Esophagus mucosa (tissue), 1 donor: ENCODE data around the gene PRKAB1. TPM values are rescaled to one million over a fixed set of nuclear protein-coding genes. Genes with fewer than 3 reads are reported as not detected.
"Not testable (repeated sequence)": the region's sequence is repeated elsewhere in the genome, so short reads cannot be mapped to it uniquely, and the experiment has no call there.

ENCODE experiments used
- ATAC-seq: fragments of 200-7000 bp; cut with Tn5 transposase; one replicate; pipeline ENCODE4 v1.9.1; 2020
- total RNA-seq: library from RNA; stranded (reverse); gene quantifications from one replicate; pipeline ENCODE4 v1.2.4, GENCODE V29; 2023
- donor health status: DM: yes; HTN: yes; CAD: no.

Gene PRKAB1, protein sequence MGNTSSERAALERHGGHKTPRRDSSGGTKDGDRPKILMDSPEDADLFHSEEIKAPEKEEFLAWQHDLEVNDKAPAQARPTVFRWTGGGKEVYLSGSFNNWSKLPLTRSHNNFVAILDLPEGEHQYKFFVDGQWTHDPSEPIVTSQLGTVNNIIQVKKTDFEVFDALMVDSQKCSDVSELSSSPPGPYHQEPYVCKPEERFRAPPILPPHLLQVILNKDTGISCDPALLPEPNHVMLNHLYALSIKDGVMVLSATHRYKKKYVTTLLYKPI
- 26.8 TPM for total RNA-seq

DNA sequence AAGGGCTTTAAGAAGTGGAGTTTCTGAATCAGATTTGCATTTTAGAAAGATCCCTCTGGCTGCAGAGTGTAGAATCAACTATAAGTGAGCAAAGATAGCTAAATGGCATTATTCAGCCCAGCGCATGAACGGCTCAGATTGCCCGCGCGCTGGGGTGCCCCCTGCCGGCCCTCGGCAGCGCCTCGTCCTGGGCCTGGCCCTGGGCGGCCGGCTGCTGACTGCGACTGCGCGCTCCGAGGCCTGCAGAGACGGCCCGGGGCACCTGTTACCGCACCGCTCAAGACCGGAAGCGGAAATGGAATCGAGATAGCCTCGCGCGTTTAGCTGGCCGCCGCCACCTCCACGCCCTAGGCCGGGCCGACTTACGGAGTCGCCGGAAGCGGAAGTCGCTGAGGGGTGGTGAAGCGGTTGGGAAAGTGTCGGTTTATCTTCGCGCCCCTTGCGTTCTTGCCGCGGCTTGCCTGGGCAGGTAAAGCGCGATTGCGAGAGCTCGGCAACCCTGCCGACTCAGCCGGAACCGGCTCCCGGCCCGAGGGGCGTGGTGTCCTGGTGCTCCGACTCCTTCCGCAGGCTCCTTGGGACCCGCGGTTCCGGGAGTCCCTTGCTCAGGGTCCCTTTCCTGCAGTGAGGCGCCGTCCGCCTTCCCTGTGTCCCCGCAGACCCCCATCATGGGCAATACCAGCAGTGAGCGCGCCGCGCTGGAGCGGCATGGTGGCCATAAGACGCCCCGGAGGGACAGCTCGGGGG, at the start of gene PRKAB1:
PRKAB1 (plus strand) TSS at position 557 of the 747 bp plus-strand sequence; CDS start at position 669, 112 bp downstream.
- peak; percentile 95 for ATAC-seq

GRCh38 chr12:119618328-119618896, 49.5 kb upstream of the PRKAB1 start:
- ATAC-seq, result not testable (repeated sequence)

- no peak for ATAC-seq
Measured at GRCh38 chr12:119620490-119620889, 47.4 kb upstream of the PRKAB1 start.

- no peak for ATAC-seq
Measured at GRCh38 chr12:119621878-119622277, 46.1 kb upstream of the PRKAB1 start.

DNA sequence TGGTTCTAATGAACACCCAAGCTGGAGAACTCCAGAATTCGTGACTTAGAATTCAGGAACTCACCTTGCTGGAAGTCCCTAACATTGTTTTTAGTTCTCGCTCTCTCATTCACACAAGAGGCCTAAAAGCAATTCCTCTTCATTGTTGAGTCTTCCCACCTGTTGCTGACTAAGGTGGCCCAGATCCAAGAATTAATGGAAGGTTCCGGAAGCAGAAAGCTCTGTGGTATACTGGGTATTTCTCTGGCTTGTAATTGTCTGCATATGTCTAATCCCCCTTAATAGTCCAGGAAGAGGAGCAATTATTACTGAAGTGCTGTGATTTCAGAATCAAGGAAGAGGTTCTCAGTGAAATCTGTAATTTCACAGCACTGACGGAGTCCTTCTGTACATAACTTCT, 43.0 kb upstream of the PRKAB1 start:
- no peak for ATAC-seq

DNA sequence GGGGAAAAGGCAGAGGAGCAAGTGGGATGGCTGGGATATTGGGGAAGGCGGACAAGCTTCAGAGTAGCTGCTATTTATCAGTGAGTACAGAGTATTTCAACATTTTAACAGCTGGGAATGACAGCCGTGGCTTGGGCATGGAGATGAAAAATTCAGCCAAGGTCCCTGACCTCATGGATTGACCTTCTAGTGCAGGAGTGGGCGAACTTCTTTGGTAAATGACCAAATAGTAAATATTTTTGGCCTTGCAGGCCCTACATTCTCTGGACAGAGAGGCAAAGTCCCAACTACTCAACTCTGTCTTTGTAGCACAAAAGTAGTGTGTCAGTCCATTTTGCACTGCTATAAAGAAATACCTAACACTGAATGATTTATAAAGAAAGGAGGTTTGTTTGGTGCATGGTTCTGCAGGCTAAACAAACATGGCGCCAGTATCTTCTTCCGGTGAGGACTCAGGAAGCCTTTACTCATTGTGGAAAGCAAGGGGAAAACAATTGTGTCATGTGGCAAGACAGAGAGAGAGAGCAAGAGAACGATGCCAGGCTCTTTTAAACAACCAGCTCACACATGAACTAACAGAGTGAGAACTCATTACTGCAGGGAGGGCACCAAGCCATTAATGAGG, 40.8 kb upstream of the PRKAB1 start:
- no peak for ATAC-seq

DNA sequence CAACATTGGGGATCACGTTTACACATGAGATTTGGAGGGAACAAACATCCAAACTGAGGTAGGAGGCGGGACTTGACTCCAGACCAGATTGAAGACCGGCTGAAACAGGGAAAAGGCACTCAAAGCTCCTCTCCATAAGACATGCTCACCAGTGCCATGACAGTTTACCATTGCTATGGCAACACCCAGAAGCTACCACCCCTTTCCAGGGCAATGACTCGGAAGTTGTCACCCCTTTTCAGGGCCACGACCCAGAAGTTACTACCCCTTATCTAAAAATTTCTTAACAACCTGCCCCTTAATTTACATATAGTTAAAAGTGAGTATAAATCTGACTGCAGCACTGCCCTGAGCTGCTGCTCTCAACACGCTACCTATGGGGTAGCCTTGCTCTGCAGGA, 40.2 kb upstream of the PRKAB1 start:
- no peak for ATAC-seq

- no peak for ATAC-seq
Measured at GRCh38 chr12:119630223-119630780, 37.6 kb upstream of the PRKAB1 start.

DNA sequence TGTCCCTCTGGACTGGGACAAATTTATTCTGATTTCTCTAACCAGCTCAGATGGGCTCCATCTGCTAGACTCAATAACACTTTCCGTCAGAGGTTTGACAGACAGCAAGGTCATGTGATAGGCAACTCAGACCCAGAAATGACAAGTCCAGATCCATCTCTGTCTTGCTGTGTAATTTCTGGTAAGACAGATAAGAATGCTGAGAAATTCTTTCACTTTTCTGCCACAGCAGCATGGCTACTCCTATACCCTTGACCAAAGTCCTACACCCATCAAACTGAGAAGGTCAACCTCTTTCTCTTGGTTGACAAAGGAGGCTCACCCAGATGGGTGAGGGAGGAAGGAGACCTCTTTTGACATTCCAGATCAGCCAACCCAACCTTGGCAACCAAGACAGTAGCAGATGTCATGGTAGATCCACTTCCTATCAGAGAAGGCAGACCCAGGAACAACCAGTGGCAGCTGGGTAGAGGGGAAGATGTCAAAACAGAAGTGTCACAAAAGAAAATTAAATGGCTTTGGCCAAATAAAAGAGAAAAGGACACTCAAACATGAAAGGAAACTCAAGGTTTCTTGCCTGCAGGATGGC, 36.9 kb upstream of the PRKAB1 start:
- no peak for ATAC-seq

GRCh38 chr12:119631930-119632678, 35.8 kb upstream of the PRKAB1 start:
- ATAC-seq, result no peak

DNA sequence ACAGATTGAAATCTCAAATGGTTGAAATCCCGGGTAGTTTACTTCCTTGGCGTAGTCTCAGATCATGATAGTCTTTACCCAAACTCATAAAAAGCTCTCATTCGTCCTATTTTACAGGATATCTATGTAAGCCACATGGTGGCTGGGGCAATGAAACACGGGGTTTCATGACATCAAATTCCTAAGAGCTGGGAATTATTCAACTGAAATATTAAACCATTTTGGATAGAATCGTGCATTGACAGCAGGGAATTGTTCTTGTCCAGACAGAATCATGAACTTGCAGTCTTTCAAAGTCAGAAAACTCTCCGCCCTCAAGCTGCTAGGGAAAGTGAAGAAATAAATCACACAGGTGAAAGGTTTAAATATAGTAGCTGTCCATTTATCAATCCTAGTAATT, 33.2 kb upstream of the PRKAB1 start:
- no peak for ATAC-seq

DNA sequence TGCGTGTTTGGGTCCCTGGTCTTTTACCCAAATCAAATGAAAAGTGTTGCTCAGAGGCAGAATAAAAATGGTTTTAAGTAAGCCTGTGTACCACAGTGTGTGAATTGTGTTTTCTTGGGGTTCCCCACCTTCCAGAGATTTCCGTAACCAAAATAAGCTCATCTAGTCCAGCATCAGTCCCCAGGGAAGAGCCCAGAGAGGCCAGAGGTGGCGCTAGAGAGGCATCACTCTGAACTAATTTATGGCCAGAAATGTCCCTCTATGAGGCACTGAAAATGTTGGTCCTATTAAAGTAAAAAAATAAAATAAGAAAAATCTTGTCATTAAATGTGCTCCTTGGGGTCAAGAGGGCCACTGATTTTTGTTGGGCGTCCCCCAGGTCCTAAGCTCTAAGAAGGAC, 24.9 kb upstream of the PRKAB1 start:
- ATAC-seq, result no peak

GRCh38 chr12:119644930-119645329, 23.0 kb upstream of the PRKAB1 start:
- no peak for ATAC-seq

- ATAC-seq, result no peak
Measured at GRCh38 chr12:119645535-119646059, 22.3 kb upstream of the PRKAB1 start.

DNA sequence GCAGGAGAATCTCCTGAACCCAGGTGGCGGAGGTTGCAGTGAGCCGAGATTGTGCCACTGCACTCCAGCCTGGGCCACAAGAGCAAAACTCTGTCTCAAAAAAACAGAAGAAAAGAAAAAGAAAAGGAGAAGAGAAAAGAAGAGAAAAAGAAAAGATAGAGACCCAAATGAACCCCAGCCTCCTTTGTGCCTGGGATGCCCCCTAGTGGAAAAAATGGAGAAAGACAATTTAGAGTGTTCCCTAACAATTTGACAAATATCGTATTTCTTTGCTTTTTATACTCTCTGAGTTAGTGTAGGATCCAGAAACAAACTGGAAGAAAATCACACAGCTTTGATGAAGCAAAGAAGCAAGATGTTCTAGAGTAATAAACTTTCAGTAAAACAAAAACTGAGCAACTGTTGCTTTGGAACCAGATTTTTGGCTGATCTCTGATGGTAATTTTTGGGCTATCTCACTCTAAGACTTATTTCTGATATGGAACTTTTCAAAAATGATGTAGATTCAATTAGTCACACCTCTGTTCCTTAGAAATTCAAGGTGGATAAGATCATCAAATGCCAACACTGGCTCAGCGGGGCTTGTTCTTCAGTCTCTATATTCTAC, 18.6 kb upstream of the PRKAB1 start:
- ATAC-seq, result no peak

GRCh38 chr12:119652665-119653064, 15.3 kb upstream of the PRKAB1 start:
- no peak for ATAC-seq

GRCh38 chr12:119657001-119657400, 10.9 kb upstream of the PRKAB1 start:
- not testable (repeated sequence) for ATAC-seq

DNA sequence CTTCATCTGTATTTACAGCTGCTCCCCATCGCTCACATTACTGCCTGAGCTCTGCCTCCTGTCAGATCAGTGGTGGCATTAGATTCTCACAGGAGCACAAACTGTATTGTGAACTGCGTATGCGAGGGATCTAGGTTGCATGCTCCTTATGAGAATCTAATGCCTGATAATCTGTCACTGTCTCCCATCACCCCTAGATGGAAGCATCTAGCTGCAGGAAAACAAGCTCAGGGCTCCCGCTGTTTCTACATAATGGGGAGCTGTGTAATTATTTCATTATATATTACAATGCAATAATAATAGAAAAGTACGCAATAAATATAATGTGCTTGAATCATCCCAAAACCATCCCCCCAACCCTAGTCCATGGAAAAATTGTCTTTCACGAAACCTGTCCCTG, 9.8 kb upstream of the PRKAB1 start:
- not testable (repeated sequence) for ATAC-seq

DNA sequence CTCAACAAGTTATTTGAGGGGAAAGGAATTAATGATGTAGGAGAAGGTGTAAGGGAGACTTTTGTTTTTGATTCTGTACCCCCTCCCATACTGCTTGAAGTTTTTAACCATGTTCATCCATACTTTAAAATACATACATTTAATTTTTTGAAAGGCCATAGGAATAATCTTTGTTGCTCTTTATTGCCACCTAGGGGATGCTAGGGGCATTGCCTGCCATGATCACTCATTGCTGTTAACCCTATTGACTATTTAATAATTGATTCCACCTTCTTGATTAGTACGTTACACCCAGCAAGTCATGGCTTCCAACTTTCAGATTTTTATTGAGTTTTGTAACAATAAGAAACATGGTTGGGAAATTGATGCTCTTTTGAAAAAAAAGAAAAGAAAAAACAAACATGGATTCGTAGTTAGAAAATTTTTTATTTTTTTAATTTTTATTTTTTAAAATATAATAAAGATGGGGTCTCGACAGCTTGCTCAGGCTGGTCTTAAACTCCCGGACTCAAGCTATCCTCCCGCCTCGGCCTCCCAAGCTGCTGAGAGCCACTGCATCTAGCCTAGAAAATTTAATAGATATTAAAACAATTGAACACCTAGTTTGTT, 8.5 kb upstream of the PRKAB1 start:
- ATAC-seq, result peak; percentile 39

DNA sequence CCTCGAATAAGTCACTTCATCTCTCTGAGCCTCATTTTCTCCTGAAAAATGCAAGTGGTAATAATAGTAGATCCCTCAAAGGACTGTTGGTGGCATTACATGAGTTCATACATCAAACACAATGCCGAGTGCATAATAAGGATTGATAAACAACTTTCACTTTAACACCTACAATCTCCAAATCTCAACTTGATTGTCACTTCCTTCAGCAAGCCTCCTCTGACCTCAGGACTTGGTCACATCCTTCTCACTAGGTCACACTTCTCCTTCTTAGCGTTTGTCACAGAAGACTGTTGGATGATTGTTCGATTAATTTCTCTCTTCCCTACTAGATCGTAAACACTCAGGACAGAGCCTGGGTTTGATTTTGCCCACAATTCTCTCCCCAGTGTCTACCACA, 7.9 kb upstream of the PRKAB1 start:
- ATAC-seq, result no peak

- no peak for ATAC-seq
Measured at GRCh38 chr12:119661882-119662281, 6.1 kb upstream of the PRKAB1 start.
